Heart right ventricle (tissue), 16 donors: ENCODE results near the gene CD59. TPM values are rescaled to one million over a fixed set of nuclear protein-coding genes. Genes with fewer than 3 reads are reported as not detected.
A peak's percentile ranks its signal among the peaks of the same experiment; 100 is the strongest.

Experiments
- ATAC-seq, 8 donors: fragments of 200-7000 bp; cut with Tn5 transposase; one replicate each; pipeline ENCODE4 v1.9.1; 2020; ENCODE audit warnings: mild to moderate bottlenecking in 8 of 8, moderate library complexity in 8 of 8, moderate number of reproducible peaks in 1 of 8
- DNase-seq, 2 donors: peaks; one replicate each; pipeline ENCODE4 v3.0.0-alpha.2; 2020
- H3K27ac ChIP-seq, 10 donors: fragments of 200-600 bp; sonication (generic) in 2 of 10; one replicate each; pipeline versions ENCODE4 v1.5.0 to v1.8.0; 2020 to 2022; ENCODE audit warnings: mild to moderate bottlenecking in 3 of 10
- H3K27me3 ChIP-seq, 7 donors: fragments of 200-600 bp; one replicate each; pipeline ENCODE4 v1.8.0; 2021 to 2022; ENCODE audit warnings: mild to moderate bottlenecking in 2 of 7
- H3K36me3 ChIP-seq, 9 donors: fragments of 200-600 bp; sonication (generic) in 1 of 9; one replicate each; pipeline versions ENCODE4 v1.5.0 to v1.8.0; 2020 to 2022; ENCODE audit warnings: mild to moderate bottlenecking in 2 of 9
- H3K4me1 ChIP-seq, 9 donors: fragments of 200-600 bp; sonication (generic) in 1 of 9; one replicate each; pipeline versions ENCODE4 v1.5.0 to v1.8.0; 2020 to 2022; ENCODE audit warnings: mild to moderate bottlenecking in 4 of 9
- H3K4me3 ChIP-seq, 10 donors: fragments of 200-600 bp; sonication (generic) in 2 of 10; one replicate each; pipeline versions ENCODE4 v1.5.0 to v1.8.0; 2020 to 2022; ENCODE audit warnings: mild to moderate bottlenecking in 7 of 10, moderate library complexity in 2 of 10
- H3K9me3 ChIP-seq, 11 donors: fragments of 200-600 bp in 10 of 11; sonication (generic) in 2 of 11; one replicate each; pipeline versions ENCODE4 v1.5.0 to v1.8.0; 2013 to 2022; ENCODE audit warnings: mild to moderate bottlenecking in 2 of 11, control low read depth in 1 of 11, moderate library complexity in 1 of 11
- WGBS, 2 donors: extraction: QIAGEN DNeasy Blood & Tissue Kit; methylation state at CpG; one replicate each; pipeline ENCODE4 v1.1.7; 2013; ENCODE audit warnings: inconsistent platforms in 1 of 2; 5-methylcytosine and 5-hydroxymethylcytosine counted together
- intact Hi-C, 10 donors: fragments of 100-400 bp; cut with DNase I; formaldehyde crosslinking; loops; one replicate each; pipeline versions ENCODE4 v1.11.1 to v1.14.2; 2022
- polyA plus RNA-seq, 2 donors: library from polyadenylated mRNA; stranded (reverse); fragments of 200-250 nt; gene quantifications; one replicate each; pipeline ENCODE4 v1.2.3, GENCODE V29; 2013
- total RNA-seq, 10 donors: library from RNA; stranded (reverse); fragmentation: NEBNext Ultra II Directional in 3 of 10; extraction: Animal tissue kit (Norgen Biotek cat#: 25700) in 3 of 10; gene quantifications; one replicate each; pipeline versions ENCODE4 v1.2.1 to v1.2.4, GENCODE V29; 2021 to 2023
- TF ChIP-seq, protein P1 (sequence below), 9 donors: fragments of 200-600 bp; sonication (generic) in 2 of 9; IDR thresholded peaks; one replicate each; pipeline versions ENCODE4 v1.5.0 to v1.8.0; 2021 to 2022; ENCODE audit warnings: antibody characterized with exemption in 9 of 9, mild to moderate bottlenecking in 5 of 9, moderate library complexity in 1 of 9
- donor health status: Arrhythmogenic right ventricular cardiomyopathy.
- donor health status: ischemic (EF 13 %, LVEDD 7.1; RV severe dilation, severe dysfunction).
- donor health status: healthy with polysubstance abuse.
- donor health status: DM: no; HTN: yes; CAD: no.
- donor health status: DM: no; HTN: no; CAD: no.
- donor health status: ischemic (EF 25% LVEDD 6.9; RV normal size, moderate dysfunction).
- donor health status: ischemic (EF 25% LVEDD 5.7; RV mildly dilated, moderate dysfunction).
- donor health status: healthy.
- donor health status: DM: yes; HTN: yes; CAD: no.
- donor health status: Ischemic cardiomyopathy.
- donor health status: ischemic (EF 35%, LVEDD 5.7; RV mildly dilated, moderate dysfunction).
- donor health status: nonischemic (EF 11% LVEDD 7.7; RV severe dilation, severe dysfunction).
- donor health status: DM: yes; HTN: yes; CAD: no.
- donor health status: PGD.
- donor health status: ischemic (EF 29% LVEDD 5.4; RV normal size, mild dysfunction).
- donor health status: nonischemic (EF 23%, LVEDD 6.1; RV moderate dilation, normal function).

Gene CD59
- total and polyA plus RNA-seq, 12 donors, result 120 to 1,261 (median 753) TPM

- Histone ChIP-seq H3K4me3 (peak overlapping the region in 7 of 10 donors; percentile 48 to 68 (median 60)), H3K9me3 (no peaks in the 10 kb centered on the region), H3K4me1 (peaks cover 22 to 84% (median 71%) of the 10 kb centered on the region in 9 donors), H3K27ac (peak overlapping the region in 8 of 10 donors; percentile 84 to 92 (median 89)), H3K36me3 (peaks cover 0 to 1% (median 0%) of the 10 kb centered on the region in 9 donors), H3K27me3 (no peaks in the 10 kb centered on the region)
- intact Hi-C loops, result loop anchor here in 7 of 10 donors (2.0 to 10.0 kb wide), 5 partner anchors 37 to 535 kb away; partner anchors contain the start of genes HIPK3 (in 4 of the 7), CD59 (in 3 of the 7) and CSTF3 (in 2 of the 7)
- DNase-seq (no peak), ATAC-seq (no peak)
- 67 to 75% methylated on average over 12 of the region's 12 CpGs for WGBS, 2 donors
- TF ChIP-seq, protein P1, sequence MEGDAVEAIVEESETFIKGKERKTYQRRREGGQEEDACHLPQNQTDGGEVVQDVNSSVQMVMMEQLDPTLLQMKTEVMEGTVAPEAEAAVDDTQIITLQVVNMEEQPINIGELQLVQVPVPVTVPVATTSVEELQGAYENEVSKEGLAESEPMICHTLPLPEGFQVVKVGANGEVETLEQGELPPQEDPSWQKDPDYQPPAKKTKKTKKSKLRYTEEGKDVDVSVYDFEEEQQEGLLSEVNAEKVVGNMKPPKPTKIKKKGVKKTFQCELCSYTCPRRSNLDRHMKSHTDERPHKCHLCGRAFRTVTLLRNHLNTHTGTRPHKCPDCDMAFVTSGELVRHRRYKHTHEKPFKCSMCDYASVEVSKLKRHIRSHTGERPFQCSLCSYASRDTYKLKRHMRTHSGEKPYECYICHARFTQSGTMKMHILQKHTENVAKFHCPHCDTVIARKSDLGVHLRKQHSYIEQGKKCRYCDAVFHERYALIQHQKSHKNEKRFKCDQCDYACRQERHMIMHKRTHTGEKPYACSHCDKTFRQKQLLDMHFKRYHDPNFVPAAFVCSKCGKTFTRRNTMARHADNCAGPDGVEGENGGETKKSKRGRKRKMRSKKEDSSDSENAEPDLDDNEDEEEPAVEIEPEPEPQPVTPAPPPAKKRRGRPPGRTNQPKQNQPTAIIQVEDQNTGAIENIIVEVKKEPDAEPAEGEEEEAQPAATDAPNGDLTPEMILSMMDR (IDR thresholded peaks at IDR 0.05), result no peak
Measured at GRCh38 chr11:33699515-33700062, 36.6 kb downstream of the CD59 start.

- Histone ChIP-seq H3K9me3 (no peaks in the 10 kb centered on the region), H3K4me1 (peaks cover 23 to 84% (median 71%) of the 10 kb centered on the region in 9 donors), H3K27ac (peak overlapping the region in 4 of 10 donors; percentile 87 to 92 (median 91)), H3K27me3 (no peaks in the 10 kb centered on the region), H3K36me3 (no peaks in the 10 kb centered on the region), H3K4me3 (no peak overlapping the region)
- ATAC-seq (no peak), DNase-seq (no peak)
- 90 to 91% methylated on average over 5 of the region's 5 CpGs for WGBS, 2 donors
- TF ChIP-seq, protein P1 (IDR thresholded peaks at IDR 0.05), result no peak
- intact Hi-C loops, result loop anchor here in 5 of 10 donors (10.0 kb wide), 2 partner anchors 444 to 534 kb away; partner anchors contain the start of genes HIPK3 (in 3 of the 5) and CSTF3 (in 2 of the 5)
Measured at GRCh38 chr11:33698921-33699320, 37.3 kb downstream of the CD59 start.

DNA sequence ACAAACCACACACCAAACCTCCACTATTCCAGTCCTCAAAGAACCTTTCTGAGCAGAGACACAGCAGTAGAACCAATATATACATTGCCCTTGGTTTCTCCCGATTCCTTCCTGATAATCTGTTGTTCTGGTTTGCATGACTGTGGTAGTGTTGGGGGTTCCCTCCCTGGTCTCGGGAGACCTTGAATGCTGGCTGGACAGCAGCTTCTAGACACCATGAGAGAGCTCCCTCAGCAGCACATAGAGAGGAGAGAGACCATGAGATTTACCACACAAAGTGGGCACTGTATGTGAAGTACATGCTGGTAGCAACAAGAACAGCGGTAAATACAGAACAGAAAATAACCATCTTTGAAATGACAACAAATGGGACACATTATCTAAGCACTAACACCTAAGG is 38.2 kb downstream of the CD59 start:
- H3K4me3 ChIP-seq, result no peak overlapping the region
- no peaks in the 10 kb centered on the region for H3K9me3 ChIP-seq
- peaks cover 20 to 84% (median 71%) of the 10 kb centered on the region in 9 donors for H3K4me1 ChIP-seq
- ATAC-seq (no peak), DNase-seq (no peak)
- H3K36me3 ChIP-seq, result no peaks in the 10 kb centered on the region
- 66 to 69% methylated on average over 3 of the region's 3 CpGs for WGBS, 2 donors
- TF ChIP-seq, protein P1 (IDR thresholded peaks at IDR 0.05), result no peak
- H3K27ac ChIP-seq, result peak overlapping the region in 1 of 10 donors; percentile 26
- H3K27me3 ChIP-seq, result no peaks in the 10 kb centered on the region
- intact Hi-C loops, result loop anchor here in 5 of 10 donors (10.0 kb wide), 2 partner anchors 443 to 533 kb away; partner anchors contain the start of genes HIPK3 (in 3 of the 5) and CSTF3 (in 2 of the 5)

GRCh38 chr11:33696931-33697638 is 39.1 kb downstream of the CD59 start:
- Histone ChIP-seq H3K9me3 (no peaks in the 10 kb centered on the region), H3K36me3 (no peaks in the 10 kb centered on the region), H3K4me3 (no peak overlapping the region), H3K27me3 (no peaks in the 10 kb centered on the region), H3K4me1 (peaks cover 18 to 84% (median 69%) of the 10 kb centered on the region in 9 donors), H3K27ac (no peak overlapping the region)
- TF ChIP-seq, protein P1 (IDR thresholded peaks at IDR 0.05), result no peak
- no peak for ATAC-seq
- intact Hi-C loops, result loop anchor here in 5 of 10 donors (10.0 kb wide), 2 partner anchors 442 to 532 kb away; partner anchors contain the start of genes HIPK3 (in 3 of the 5) and CSTF3 (in 2 of the 5)
- 74 to 82% methylated on average over 6 of the region's 6 CpGs for WGBS, 2 donors
- no peak for DNase-seq
